Natural killer cell (primary cell): ENCODE data around the gene CHPF. TPM values are rescaled to one million over a fixed set of nuclear protein-coding genes. Genes with fewer than 3 reads are reported as not detected.

Source experiments
- ATAC-seq, 3 donors: fragments of 150-1000 bp in 2 of 3; fragments of 200-7000 bp in 1 of 3; cut with Tn5 transposase; 1 replicate in 1 of 3; 2 replicates in 2 of 3; pipeline ENCODE4 v1.10.0; 2021; ENCODE audit warnings: mild to moderate bottlenecking in 2 of 3, moderate library complexity in 2 of 3
- DNase-seq, 2 donors: peaks; one replicate each; pipeline versions ENCODE4 v3.0.0 to v3.0.0-alpha.2; 2013 to 2021; ENCODE audit warnings: mixed read lengths in 1 of 2
- H3K27ac ChIP-seq: one replicate; pipeline ENCODE4 v1.5.1; 2013; ENCODE audit warnings: mild to moderate bottlenecking, low read length
- H3K27me3 ChIP-seq: one replicate; pipeline ENCODE4 v1.6.1; 2013; ENCODE audit warnings: low read length; ENCODE audit not compliant: control insufficient read depth, insufficient read depth
- H3K36me3 ChIP-seq: one replicate; pipeline ENCODE4 v1.6.1; 2013; ENCODE audit warnings: low read length; ENCODE audit not compliant: control insufficient read depth, insufficient read depth
- H3K4me1 ChIP-seq: one replicate; pipeline ENCODE4 v1.6.1; 2013; ENCODE audit warnings: low read length; ENCODE audit not compliant: control insufficient read depth, insufficient read depth
- H3K4me3 ChIP-seq: one replicate; pipeline ENCODE4 v1.5.1; 2013; ENCODE audit warnings: low read length
- H3K9me3 ChIP-seq: one replicate; pipeline ENCODE4 v1.6.1; 2013; ENCODE audit warnings: low read length; ENCODE audit not compliant: control insufficient read depth, insufficient read depth
- H3K27ac Mint-ChIP-seq, 2 donors: one replicate each; pipeline ENCODE4 v1.8.0; 2022; ENCODE audit warnings: mild to moderate bottlenecking in 2 of 2, mixed read lengths in 2 of 2, moderate library complexity in 1 of 2
- H3K27me3 Mint-ChIP-seq, 2 donors: one replicate each; pipeline ENCODE4 v1.8.0; 2022; ENCODE audit warnings: low read depth in 2 of 2, mixed read lengths in 2 of 2
- H3K36me3 Mint-ChIP-seq: one replicate; pipeline ENCODE4 v1.8.0; 2022; ENCODE audit warnings: mixed read lengths
- H3K4me1 Mint-ChIP-seq, 2 donors: one replicate each; pipeline ENCODE4 v1.8.0; 2022; ENCODE audit warnings: mixed read lengths in 2 of 2
- H3K4me3 Mint-ChIP-seq: one replicate; pipeline ENCODE4 v1.8.0; 2022; ENCODE audit warnings: mild to moderate bottlenecking, moderate library complexity, mixed read lengths
- H3K9me3 Mint-ChIP-seq, 2 donors: one replicate each; pipeline ENCODE4 v1.8.0; 2022; ENCODE audit warnings: mixed read lengths in 2 of 2
- WGBS: methylation state at CpG from one replicate; pipeline ENCODE4 v1.1.7; 2013; ENCODE audit warnings: missing lambda C conversion rate; ENCODE audit not compliant: insufficient coverage; 5-methylcytosine and 5-hydroxymethylcytosine counted together
- intact Hi-C: fragments of 100-400 bp; cut with micrococcal nuclease; formaldehyde crosslinking; loops from one replicate; pipeline ENCODE4 v1.14.2; 2022
- total RNA-seq, 4 donors: library from RNA; stranded (reverse); fragments of 120-200 nt in 1 of 4; gene quantifications; one replicate each; pipeline versions ENCODE4 v1.2.3 to v1.2.4, GENCODE V29; 2013 to 2022
- TF ChIP-seq, protein P1 (sequence below): fragments of 200-600 bp; IDR thresholded peaks from one replicate; pipeline ENCODE4 v1.8.0; 2022; ENCODE audit warnings: antibody characterized with exemption

CHPF gene
- total RNA-seq, 3 donors from 2014 or later (not counting 1 experiment from before 2014, with no cell fraction given), result 9.6 to 19.2 (median 12.7) TPM

DNA sequence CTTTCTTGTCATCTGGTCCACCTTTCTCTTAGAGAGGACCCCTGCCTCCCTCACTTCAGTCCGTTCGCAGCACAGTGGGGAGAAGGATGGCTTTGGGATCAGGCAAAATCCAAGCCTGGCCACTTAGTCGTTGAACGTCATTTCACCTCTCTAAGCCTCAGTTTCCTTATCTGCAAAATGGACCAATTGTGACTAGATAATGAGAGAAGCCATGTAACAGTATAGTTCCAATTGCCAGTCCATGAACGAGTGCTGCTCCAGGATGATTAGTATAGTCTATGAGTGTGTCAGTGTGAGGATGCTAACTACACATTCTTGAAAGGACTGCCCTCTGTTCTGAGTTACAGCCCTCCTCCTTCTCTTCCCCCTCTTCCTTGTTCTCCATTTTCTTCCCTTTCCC lies 29.6 kb upstream of the CHPF start:
- intact Hi-C loops, result no loop called here
- TF ChIP-seq, protein P1, sequence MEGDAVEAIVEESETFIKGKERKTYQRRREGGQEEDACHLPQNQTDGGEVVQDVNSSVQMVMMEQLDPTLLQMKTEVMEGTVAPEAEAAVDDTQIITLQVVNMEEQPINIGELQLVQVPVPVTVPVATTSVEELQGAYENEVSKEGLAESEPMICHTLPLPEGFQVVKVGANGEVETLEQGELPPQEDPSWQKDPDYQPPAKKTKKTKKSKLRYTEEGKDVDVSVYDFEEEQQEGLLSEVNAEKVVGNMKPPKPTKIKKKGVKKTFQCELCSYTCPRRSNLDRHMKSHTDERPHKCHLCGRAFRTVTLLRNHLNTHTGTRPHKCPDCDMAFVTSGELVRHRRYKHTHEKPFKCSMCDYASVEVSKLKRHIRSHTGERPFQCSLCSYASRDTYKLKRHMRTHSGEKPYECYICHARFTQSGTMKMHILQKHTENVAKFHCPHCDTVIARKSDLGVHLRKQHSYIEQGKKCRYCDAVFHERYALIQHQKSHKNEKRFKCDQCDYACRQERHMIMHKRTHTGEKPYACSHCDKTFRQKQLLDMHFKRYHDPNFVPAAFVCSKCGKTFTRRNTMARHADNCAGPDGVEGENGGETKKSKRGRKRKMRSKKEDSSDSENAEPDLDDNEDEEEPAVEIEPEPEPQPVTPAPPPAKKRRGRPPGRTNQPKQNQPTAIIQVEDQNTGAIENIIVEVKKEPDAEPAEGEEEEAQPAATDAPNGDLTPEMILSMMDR, result no peak
- Mint-ChIP-seq H3K9me3 (no peaks in the 10 kb centered on the region), H3K36me3 (no peaks in the 10 kb centered on the region), H3K27ac (no peak overlapping the region), H3K27me3 (peaks cover 41 to 57% of the 10 kb centered on the region in 2 donors), H3K4me3 (peak overlapping the region; percentile 58), H3K4me1 (no peaks in the 10 kb centered on the region)
- WGBS, result 100% methylated on average over 3 of the region's 5 CpGs
- Histone ChIP-seq H3K9me3 (no peaks in the 10 kb centered on the region), H3K27me3 (peaks cover 11% of the 10 kb centered on the region), H3K4me1 (peaks cover 7% of the 10 kb centered on the region), H3K36me3 (no peaks in the 10 kb centered on the region), H3K4me3 (no peak overlapping the region), H3K27ac (no peak overlapping the region)
- DNase-seq (no peak), ATAC-seq (no peak)

DNA sequence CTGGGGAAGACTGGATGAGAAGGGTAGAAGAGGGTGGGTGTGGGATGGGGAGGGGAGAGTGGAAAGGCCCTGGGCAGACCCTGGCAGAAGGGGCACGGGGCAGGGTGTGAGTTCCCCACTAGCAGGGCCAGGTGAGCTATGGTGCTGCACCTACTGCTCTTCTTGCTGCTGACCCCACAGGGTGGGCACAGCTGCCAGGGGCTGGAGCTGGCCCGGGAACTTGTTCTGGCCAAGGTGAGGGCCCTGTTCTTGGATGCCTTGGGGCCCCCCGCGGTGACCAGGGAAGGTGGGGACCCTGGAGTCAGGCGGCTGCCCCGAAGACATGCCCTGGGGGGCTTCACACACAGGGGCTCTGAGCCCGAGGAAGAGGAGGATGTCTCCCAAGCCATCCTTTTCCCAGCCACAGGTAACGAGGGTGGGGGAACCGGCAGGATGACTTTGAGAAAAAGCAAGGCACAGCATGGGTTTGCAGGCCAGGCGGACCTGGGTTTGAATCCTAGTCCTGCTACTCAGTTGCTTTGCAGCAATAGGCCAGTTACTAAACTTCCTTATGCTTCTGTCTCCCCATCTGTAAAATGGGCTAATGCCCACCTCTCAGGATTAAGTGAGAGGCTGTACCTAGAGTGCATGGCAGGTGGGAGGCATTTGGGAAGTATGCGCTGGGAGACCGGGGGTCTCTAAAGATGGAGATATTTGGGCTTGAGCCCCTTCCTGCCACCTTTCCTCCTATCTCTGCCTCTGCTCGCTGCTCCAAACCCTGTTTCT lies 28.8 kb upstream of the CHPF start, which contains the start of gene INHA:
Gene INHA, plus strand, starts transcription at position 74 of the 765 bp plus-strand sequence. Its CDS starts 65 bp downstream, at position 139.
- Mint-ChIP-seq H3K36me3 (no peaks in the 10 kb centered on the region), H3K4me3 (peak within 1 kb of the TSS; percentile 61), H3K4me1 (no peaks in the 10 kb centered on the region), H3K27ac (no peak within 1 kb of the TSS), H3K9me3 (no peaks in the 10 kb centered on the region), H3K27me3 (peaks cover 44 to 59% of the 10 kb centered on the region in 2 donors)
- intact Hi-C loops, result no loop called here
- Histone ChIP-seq H3K27ac (no peak within 1 kb of the TSS), H3K9me3 (no peaks in the 10 kb centered on the region), H3K27me3 (peaks cover 11% of the 10 kb centered on the region), H3K4me1 (peaks cover 7% of the 10 kb centered on the region), H3K36me3 (no peaks in the 10 kb centered on the region), H3K4me3 (no peak within 1 kb of the TSS)
- WGBS, result 91% methylated on average over 12 of the region's 13 CpGs
- DNase-seq (no peak), ATAC-seq (no peak)
- TF ChIP-seq, protein P1, result no peak

DNA sequence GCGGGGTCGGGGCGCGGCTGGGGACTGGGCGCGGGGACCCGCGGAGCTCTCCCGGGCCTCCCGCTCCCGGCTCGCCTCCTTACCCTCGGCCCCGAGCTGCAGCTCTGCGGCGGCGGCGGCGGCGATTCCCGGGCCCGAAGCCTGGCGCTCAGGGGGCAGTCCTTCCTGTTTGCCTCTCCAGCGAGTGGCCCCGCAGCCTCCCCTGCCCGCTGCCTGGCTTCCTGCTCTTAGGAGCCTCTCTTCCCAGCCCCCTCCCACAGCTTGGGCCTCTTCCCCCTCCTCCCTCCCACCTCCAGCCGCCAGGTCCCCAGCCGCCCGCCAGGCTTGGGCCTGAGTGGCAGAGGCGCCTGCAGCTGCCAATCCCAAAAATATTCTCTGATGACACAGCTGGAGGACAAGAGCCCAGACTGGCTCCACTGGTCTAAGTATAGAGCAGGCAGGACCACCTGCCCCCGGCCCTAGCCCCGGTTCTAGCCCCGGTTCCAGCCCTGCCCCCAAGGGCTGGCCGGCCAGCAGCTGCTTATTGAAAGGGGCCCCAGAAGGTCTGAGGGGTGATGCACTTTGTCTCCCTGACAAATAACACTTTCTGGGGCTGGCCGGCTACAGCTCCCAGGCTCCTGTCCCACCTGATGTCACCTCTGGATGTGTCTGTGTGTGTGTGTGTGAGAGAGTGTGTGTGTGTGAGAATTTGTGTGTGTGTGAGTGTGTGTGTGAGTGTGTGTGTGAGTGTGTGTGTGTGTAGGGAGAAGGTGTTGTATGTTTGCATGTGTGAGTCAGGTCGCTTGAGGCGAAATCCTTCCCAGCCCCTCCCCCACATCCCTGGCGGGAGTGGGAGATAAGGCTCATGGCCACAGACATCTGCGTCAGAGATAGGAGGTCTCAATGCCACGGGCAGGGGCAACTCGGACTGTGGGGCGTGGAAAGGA lies 28.0 kb upstream of the CHPF start, which contains the start of gene OBSL1:
Gene OBSL1, minus strand, starts transcription at position 229 of the 926 bp plus-strand sequence. CDS start 307 bp downstream, outside the sequence.
- 10% methylated on average over 39 of the region's 42 CpGs for WGBS
- intact Hi-C loops, result no loop called here
- H3K4me3 Mint-ChIP-seq, result peak within 1 kb of the TSS; percentile 61

More for the DNA sequence above, 28.0 kb upstream of the CHPF start, which contains the start of gene OBSL1:
- ATAC-seq, result peak; percentile 34 to 43 (median 36)
- Histone ChIP-seq H3K4me3 (no peak within 1 kb of the TSS), H3K36me3 (no peaks in the 10 kb centered on the region), H3K4me1 (peaks cover 7% of the 10 kb centered on the region), H3K27me3 (peaks cover 11% of the 10 kb centered on the region), H3K27ac (no peak within 1 kb of the TSS), H3K9me3 (no peaks in the 10 kb centered on the region)
- Mint-ChIP-seq H3K27ac (no peak within 1 kb of the TSS), H3K4me1 (no peaks in the 10 kb centered on the region), H3K27me3 (peaks cover 42 to 58% of the 10 kb centered on the region in 2 donors), H3K36me3 (no peaks in the 10 kb centered on the region), H3K9me3 (no peaks in the 10 kb centered on the region)
- DNase-seq, result no peak
- TF ChIP-seq, protein P1, result no peak
